DMS53 (cell line): ENCODE measurements around the gene TMUB2.

ENCODE experiments used
- DNase-seq: peaks from one replicate; lab custom pipeline; 2025; lab: John Stamatoyannopoulos, UW

The TMUB2 gene

DNA sequence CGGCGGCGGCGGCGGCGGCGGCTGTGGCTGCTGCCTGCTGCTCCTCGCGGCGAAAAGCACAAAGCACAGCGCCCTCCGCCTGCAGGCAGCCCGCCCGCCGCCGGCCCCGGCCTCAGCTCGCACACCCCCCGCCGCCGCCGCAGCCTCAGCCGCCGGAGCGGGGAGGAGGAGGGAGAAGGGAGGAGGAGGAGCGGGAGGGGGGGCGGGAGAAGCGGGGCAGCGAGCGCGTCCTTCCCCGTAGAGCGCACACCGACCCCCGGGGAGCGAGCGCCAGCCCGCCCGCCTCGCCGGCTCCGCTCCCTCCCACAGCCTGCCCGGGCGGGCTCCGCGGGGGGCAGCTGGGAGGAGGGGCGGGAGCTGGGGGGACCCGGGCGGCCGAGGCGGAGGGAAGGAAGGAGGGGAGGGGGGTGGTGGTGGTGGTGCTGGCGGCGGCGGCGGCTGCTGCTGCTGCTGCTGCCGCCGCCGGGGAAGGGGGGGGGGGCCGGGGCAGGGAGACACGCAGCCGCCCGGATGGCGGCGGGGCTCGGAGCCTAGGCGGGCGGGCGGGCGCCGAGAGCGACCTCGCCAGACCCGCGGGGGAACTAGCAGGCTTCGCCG, 32.9 kb downstream of the TMUB2 start, which contains the start of gene UBTF:
Gene UBTF, minus strand, starts transcription at position 60 of the 597 bp plus-strand sequence. CDS start 1,446 bp downstream, outside the sequence.
- peak; percentile 86 for DNase-seq

DNA sequence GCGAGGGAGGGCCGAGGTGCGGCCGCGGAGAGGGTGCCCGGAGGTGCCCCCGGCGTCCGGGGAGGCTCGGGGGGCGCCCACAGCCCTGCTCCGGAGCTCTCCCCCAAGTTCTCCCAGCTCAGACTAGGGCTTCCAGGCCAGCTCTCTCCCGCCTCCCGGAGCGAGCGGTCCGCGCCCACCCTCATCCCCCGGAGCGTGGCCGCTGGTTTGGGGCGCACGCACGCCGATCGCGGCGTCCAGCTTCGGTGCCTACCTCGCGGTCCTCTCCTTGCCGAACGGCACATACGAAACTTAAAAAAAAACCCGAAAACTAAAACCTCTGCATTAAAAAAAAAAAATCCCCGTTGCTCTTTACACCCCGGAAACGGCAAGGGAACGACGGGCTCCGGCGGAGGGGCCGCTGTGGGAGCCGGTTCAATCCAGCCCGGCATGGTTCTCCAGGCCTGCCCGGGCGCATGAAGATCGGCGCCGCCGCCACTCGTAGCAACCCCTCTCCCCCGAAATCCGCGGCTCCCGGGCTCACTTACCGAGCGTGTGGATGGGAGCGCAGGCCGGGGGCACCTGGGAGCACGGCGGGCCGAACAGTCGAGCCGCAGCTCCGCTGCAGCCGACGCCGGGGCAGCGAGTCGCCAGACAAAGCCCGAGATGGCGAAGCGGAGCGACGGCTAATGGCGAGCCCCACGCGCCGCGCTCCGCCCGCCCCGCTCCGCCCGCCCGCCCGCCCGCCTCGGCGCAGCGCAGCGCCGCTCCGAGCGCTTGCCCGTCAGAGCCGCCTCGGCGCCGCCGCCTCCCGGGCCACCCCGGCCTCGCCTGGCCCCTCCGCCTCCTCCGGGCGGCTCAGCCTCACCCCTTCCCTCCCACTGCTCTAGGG, 33.7 kb downstream of the TMUB2 start:
- DNase-seq, result peak; percentile 85

DNA sequence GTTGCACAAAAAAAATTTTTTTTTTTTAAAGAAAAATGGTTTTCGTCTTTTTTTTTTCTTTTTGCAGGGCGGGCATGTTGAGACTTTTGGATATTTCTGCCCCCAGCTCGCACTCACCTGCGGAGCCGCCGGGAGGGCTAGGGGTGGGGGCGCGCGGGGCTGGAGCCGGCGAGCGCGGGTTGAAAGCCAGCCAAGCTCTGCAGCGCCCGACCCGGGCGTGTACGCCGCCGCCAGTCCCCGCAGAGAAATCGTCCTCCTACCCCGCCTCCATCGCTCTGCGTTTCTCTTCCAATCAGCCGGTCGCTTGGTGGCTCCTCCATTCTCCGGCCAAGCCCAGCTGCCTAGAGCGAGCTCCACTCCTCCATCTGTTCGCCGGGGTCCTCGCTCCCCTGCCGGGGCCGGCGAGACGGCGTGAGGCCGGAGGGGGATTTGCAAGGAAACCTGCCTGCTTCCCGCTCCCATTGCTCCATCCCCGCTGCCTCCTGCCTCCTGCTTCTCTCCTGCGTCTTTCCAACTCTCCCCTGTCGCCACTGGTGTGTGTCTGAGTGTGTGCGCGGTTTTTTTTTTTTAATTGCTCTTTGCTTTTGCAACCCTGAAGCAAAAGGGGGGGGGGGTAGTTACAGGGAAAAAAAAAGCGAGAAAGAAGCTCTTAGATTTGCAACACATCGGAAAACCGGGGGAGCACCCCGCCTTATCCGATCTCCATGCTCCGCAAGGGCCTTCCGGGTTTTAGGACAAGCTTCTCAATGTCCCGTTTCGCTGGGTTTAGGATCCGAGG, 34.5 kb downstream of the TMUB2 start:
- DNase-seq, result peak; percentile 91

DNA sequence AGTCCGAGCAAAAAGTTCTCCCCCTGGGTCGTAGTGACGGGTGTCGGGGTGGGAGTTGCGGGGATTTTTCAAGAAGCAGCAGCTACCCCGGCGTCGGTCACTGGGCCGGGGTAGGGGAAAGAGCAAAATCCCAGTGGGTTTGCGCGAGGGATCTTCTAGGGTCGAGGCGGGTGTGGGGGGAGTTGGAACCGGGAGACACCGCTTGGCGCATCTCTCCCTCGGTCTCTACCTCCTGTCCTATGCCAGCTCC, 35.0 kb downstream of the TMUB2 start:
- DNase-seq, result no peak

DNA sequence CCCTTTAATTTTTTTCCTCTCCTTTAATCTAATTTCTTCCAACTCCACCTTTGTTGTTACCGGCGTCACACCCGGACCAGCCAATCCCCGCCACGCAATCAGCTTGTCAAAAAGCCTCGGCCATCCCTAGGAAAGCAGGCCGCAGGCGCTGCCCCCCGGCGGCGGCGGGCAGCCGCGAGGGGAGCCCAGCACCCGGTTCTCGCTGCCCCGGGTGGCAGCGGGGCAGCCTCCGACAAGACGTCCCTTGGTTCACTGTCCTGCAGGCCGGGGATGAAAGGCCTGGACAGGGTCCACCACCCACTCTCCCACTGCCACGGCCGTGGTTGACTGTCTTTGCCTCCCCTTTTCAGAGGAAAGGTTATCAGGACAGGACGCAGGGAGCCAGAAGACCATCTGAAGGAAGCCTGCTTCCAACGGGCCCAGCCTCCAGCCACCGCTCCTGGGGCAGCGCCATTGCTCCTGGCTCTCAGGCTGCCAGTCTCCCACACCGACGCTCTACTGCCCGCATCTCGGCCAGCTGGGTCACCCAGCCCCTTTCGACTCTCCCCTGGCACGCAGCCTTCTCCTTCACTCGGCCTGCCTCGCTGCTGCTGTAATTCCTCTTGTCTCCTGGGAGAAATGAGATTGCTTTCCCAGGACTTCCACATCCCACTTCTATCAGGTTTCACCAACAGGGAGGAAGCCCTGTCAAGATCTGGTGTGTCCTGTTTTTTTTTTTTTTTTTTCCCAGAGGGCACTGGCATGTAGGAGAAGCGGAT, 35.5 kb downstream of the TMUB2 start:
- peak; percentile 76 for DNase-seq

DNA sequence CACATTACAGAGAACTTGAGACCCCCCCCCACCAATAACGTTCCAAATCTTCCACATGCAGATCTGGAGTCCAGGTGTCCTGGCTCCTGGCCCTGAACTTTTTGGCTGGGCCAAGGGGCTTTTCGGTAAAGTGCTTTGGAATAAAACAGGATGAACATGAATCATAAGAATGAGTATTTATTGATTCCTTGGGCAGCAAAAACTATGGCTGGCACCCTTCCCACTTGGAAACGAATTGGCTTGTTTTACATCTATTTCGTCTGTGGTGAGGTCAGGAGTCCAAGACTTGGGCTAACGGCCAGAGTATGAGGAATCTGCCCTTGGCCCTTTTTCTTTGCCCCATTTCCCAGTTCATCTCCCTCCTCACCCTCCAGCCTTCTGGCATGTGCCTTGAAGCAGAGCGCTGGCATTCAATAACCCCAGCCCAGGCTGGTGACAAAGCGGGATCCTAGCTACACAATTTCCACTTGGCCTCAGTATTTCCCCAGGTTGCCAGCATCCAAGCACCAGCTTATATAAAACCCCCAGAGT, 36.8 kb downstream of the TMUB2 start:
- no peak for DNase-seq

DNA sequence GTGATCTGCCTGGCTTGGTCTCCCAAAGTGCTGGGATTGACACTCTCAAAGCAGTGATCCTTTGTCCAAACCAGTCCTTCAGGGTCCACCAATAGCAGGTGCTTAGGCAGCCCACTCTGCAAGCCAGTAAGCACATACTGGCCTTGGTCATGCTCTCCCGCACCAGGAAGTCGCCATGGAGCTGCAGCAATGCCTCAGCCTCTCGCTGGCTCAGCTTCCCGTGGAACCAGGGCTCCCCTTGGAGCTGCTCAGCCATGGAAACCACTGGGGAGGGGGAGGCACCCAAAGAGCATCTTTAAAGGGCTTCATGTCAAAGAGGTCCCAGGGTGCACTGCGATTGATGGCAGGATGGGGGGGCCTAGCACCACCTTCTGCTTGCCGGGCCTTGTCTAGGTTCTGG, 42.3 kb downstream of the TMUB2 start:
- no peak for DNase-seq

DNA sequence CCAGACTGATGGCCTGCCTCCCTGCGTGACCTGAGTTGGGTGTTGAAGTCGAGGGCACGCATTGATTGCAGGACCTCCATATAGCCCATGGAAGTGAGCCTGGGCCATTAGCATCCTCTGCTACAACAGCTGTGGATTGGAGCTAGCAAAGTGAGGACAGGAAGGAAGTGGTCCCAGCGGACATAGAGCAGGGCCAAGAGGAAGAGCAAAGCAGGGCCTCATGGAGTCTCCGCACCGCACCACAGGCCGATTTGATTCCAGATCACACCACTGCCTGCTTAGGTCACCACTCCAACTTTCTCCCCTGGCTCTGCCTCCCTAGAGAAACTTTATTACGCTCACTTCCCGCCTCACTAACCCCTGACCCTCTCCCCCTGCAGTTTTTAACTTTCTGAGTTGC, 43.4 kb downstream of the TMUB2 start:
- no peak for DNase-seq

DNA sequence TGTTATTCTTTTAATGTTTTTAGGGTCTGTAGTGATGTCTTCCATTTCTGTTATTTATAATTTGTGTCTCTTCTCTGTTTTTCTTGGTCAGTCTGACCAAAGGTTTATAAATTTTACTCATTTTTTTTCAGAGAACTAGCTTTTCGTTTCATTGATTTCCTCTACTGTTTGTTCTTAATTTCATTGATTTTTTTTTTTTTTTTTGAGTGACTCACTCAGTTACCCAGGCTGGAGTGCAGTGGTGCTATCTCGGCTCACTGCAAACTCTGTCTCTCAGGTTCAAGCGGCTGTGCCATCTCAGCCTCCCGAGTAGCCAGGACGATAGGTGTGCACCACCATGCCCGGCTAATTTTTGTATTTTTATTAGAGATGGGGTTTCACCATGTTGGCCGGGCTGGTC, 45.3 kb downstream of the TMUB2 start:
- DNase-seq, result no peak

DNA sequence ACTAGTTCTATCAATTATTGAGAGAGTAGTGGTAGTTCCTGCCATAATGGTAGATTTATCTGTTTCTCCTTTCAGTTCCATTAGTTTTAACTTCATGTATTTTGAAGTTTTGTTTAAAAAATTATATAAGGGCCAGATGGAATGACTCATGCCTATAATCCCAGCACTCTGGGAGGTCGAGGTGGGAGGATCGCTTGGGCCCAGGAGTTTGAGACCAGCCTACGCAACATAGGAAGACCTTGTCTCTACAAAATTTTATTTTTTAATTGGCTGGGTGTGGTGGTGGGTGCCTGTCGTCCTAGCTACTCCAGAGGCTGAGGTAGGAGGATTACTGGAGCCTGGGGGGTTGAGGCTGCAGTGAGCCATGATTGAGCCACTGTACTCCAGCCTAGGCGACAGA, 46.8 kb downstream of the TMUB2 start:
- DNase-seq, result no peak

DNA sequence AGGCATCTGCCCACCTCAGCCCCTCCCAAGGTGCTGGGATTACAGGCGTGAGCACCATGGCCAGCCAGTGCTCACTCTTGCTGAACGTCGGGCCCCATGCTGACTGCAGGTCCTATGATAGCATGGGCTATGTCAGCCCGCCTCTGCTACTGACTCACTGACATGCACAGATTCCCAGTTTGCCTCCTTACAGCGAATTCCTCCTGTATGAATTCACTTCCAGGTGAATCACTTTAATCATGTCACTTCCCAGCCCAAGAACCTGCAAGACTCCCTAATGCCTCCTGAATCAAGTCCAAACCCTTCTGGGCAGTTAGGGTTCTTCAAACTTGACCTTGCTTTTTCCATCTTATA, 48.8 kb downstream of the TMUB2 start:
- no peak for DNase-seq

DNA sequence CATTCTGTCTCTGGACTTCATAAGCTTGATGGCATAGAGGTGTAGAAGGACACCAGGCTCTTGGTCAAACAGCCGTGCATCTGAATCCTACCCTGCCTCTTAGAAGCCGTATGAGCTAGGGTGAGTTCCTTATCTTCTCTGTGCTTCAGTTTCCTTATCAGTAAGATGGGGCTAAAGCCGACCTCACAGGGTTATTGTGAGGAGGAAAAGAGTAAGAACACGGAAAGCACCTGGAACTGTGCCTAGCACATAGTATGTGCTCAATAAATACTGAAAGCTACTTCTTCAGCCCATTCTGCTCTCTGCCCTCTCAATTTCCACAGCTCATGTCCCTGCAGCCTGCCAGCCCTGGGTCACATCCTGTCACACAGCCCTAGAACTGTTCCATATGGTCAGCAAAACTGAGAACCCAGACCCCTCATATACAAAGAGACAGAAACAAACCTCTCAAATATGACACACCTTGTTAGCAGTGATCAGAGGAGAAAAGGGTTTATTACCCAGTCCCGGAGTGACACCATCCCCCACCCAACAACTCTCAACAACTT, 49.7 kb downstream of the TMUB2 start:
- DNase-seq, result no peak

DNA sequence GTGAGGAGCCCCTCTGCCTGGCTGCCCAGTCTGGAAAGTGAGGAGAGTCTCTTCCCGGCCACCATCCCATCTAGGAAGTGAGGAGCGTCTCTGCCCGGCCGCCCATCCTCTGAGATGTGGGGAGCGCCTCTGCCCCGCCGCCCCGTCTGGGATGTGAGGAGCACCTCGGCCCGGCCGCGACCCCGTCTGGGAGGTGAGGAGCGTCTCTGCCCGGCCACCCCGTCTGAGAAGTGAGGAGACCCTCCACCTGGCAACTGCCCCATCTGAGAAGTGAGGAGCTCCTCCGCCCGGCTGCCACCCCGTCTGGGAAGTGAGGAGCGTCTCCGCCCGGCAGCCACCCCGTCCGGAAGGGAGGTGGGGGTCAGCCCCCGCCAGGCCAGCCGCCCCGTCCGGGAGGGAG, 51.1 kb downstream of the TMUB2 start:
- DNase-seq, result peak; percentile 34

DNA sequence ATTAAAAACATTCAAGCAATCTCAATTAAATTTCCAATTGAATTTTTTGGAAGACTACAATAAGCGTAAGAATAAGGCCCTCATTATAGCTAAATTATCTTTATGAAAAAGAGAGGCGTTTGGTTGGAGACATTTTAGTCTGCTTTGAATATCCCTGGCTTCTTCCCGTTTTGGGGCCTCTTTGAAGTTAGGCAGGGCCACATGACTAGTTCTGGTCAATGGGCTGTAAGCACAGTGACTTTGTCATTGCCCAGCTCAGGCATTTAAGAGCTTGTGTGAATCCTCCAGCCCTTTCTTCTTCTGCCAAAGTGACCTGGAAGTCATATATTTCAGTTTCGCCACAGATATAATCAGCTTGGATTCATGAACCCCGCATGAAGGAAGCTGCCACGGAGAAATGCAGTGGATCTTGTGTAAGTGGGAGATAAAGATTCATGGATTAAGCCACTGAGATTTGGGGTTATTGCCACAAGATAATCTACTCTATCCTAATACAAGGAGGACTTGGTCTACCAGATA, 54.4 kb downstream of the TMUB2 start:
- DNase-seq, result no peak
